Ascending aorta (tissue), 2 donors: ENCODE data around the gene BEST2. TPM values are rescaled to one million over a fixed set of nuclear protein-coding genes. Genes with fewer than 3 reads are reported as not detected.
A peak's percentile ranks its signal among the peaks of the same experiment; 100 is the strongest.
"Not testable (repeated sequence)": the region's sequence is repeated elsewhere in the genome, so short reads cannot be mapped to it uniquely, and the experiment has no call there.

Experiments
- DNase-seq, 2 donors: peaks; one replicate each; pipeline ENCODE4 v3.0.0-alpha.2; 2019; ENCODE audit warnings: low spot score in 2 of 2
- H3K27ac ChIP-seq, 2 donors: fragments of 200-600 bp; sonication (generic); one replicate each; pipeline ENCODE4 v1.5.1; 2016 to 2017; ENCODE audit warnings: mild to moderate bottlenecking in 1 of 2
- H3K27me3 ChIP-seq: fragments of 200-600 bp; sonication (generic); one replicate; pipeline ENCODE4 v1.5.1; 2017
- H3K36me3 ChIP-seq, 2 donors: fragments of 200-600 bp; sonication (generic); one replicate each; pipeline ENCODE4 v1.5.1; 2016
- H3K4me1 ChIP-seq, 2 donors: fragments of 200-600 bp; sonication (generic); one replicate each; pipeline ENCODE4 v1.5.1; 2016 to 2017; ENCODE audit warnings: mild to moderate bottlenecking in 1 of 2
- H3K4me3 ChIP-seq, 2 donors: fragments of 200-600 bp; sonication (generic); one replicate each; pipeline ENCODE4 v1.5.1; 2016 to 2017; ENCODE audit warnings: mild to moderate bottlenecking in 1 of 2
- H3K9me3 ChIP-seq, 2 donors: fragments of 200-600 bp; sonication (generic); one replicate each; pipeline ENCODE4 v1.5.1; 2016
- CTCF ChIP-seq, 3 experiments: fragments of 200-600 bp in 2 of 3; fragments of 450-650 bp in 1 of 3; sonication (generic) in 2 of 3; IDR thresholded peaks; one replicate each; pipeline ENCODE4 v1.5.1; 2016 to 2019; ENCODE audit warnings: antibody characterized with exemption in 3 of 3, mild to moderate bottlenecking in 1 of 3, moderate library complexity in 1 of 3
- intact Hi-C: fragments of 100-400 bp; cut with DNase I; formaldehyde crosslinking; loops from one replicate; pipeline ENCODE4 v1.15.1; 2023
- total RNA-seq: library from RNA; depleted of rRNA; stranded (reverse); fragments of >200 nt; gene quantifications from one replicate; pipeline ENCODE4 v1.1.0, GENCODE V29; 2016

The BEST2 gene
- total RNA-seq, 1 donor from 2014 or later = not detected

- intact Hi-C loops = loop anchor here (1.0 to 2.0 kb wide), 2 partner anchors 11 to 27 kb away; partner anchors contain the start of genes FBXW9 and TRIR
- Histone ChIP-seq H3K36me3 (peaks cover 12 to 15% of the 10 kb centered on the region in 2 donors), H3K27ac (peak overlapping the region; percentile 88 to 98), H3K9me3 (no peaks in the 10 kb centered on the region), H3K4me1 (peaks cover 4 to 29% of the 10 kb centered on the region in 2 donors), H3K4me3 (peak overlapping the region; percentile 66 to 95), H3K27me3 (no peaks in the 10 kb centered on the region)
- no peak for TF ChIP-seq CTCF (IDR thresholded peaks at IDR 0.05)
- DNase-seq = no peak
Measured at GRCh38 chr19:12723381-12723640, 28.3 kb upstream of the BEST2 start.

- Histone ChIP-seq H3K4me1 (peaks cover 4 to 29% of the 10 kb centered on the region in 2 donors), H3K27ac (peak within 1 kb of the TSS; percentile 88 to 98), H3K36me3 (peaks cover 11 to 15% of the 10 kb centered on the region in 2 donors), H3K9me3 (no peaks in the 10 kb centered on the region), H3K27me3 (no peaks in the 10 kb centered on the region), H3K4me3 (peak within 1 kb of the TSS; percentile 66 to 95)
- TF ChIP-seq CTCF (IDR thresholded peaks at IDR 0.05) = no peak
- DNase-seq = peak in 1 of 2 donors; percentile 72
- intact Hi-C loops = loop anchor here (1.0 to 2.0 kb wide), 2 partner anchors 10 to 27 kb away; partner anchors contain the start of genes FBXW9 and TRIR
Measured at GRCh38 chr19:12723641-12724426, 27.8 kb upstream of the BEST2 start, which contains the start of gene TNPO2. Gene TNPO2 (minus strand): TSS chr19:12723932. CDS start chr19:12720977, 2,955 bp downstream.

GRCh38 chr19:12725612-12726011 lies 26.0 kb upstream of the BEST2 start:
- intact Hi-C loops, H3K9me3 ChIP-seq, H3K4me3 ChIP-seq, H3K27me3 ChIP-seq, H3K27ac ChIP-seq, DNase-seq: not testable (repeated sequence)
- peaks cover 15 to 30% of the 10 kb centered on the region in 2 donors for H3K36me3 ChIP-seq
- peaks cover 4 to 22% of the 10 kb centered on the region in 2 donors for H3K4me1 ChIP-seq

- intact Hi-C loops = no loop called here
- H3K27ac ChIP-seq = no peak overlapping the region
- no peaks in the 10 kb centered on the region for H3K9me3 ChIP-seq
- TF ChIP-seq CTCF (IDR thresholded peaks at IDR 0.05) = no peak
- no peaks in the 10 kb centered on the region for H3K27me3 ChIP-seq
- no peak for DNase-seq
- peaks cover 26 to 38% of the 10 kb centered on the region in 2 donors for H3K36me3 ChIP-seq
- H3K4me3 ChIP-seq = no peak overlapping the region
- H3K4me1 ChIP-seq = peaks cover 3 to 15% of the 10 kb centered on the region in 2 donors
Measured at GRCh38 chr19:12726988-12727316, 24.6 kb upstream of the BEST2 start.

GRCh38 chr19:12727745-12728433 lies 23.7 kb upstream of the BEST2 start:
- no peak for TF ChIP-seq CTCF (IDR thresholded peaks at IDR 0.05)
- intact Hi-C loops = no loop called here
- Histone ChIP-seq H3K27me3 (no peaks in the 10 kb centered on the region), H3K9me3 (no peaks in the 10 kb centered on the region), H3K36me3 (peaks cover 26 to 38% of the 10 kb centered on the region in 2 donors), H3K4me1 (peaks cover 6 to 20% of the 10 kb centered on the region in 2 donors), H3K27ac (no peak overlapping the region), H3K4me3 (no peak overlapping the region)
- DNase-seq = no peak

- Histone ChIP-seq H3K9me3 (no peaks in the 10 kb centered on the region), H3K27me3 (no peaks in the 10 kb centered on the region), H3K4me1 (peaks cover 13 to 15% of the 10 kb centered on the region in 2 donors), H3K36me3 (peaks cover 26 to 38% of the 10 kb centered on the region in 2 donors), H3K4me3 (no peak overlapping the region), H3K27ac (no peak overlapping the region)
- intact Hi-C loops = loop anchor here (10.0 kb wide), 1 partner anchor 435 kb away; the partner anchor contains the start of gene ZNF44
- no peak for TF ChIP-seq CTCF (IDR thresholded peaks at IDR 0.05)
- DNase-seq = no peak
Measured at GRCh38 chr19:12730064-12730463, 21.5 kb upstream of the BEST2 start.
